ENCODE data around the gene RTN4R.
"Not testable (repeated sequence)": the region's sequence is repeated elsewhere in the genome, so short reads cannot be mapped to it uniquely, and the experiment has no call there.

The RTN4R gene

GRCh38 chr22:20282901-20283673 is 15.0 kb upstream of the RTN4R start:
- H2BK15ac ChIP-seq (ENCODE audit: low read depth, poor library complexity, severe bottlenecking): no peak overlapping the region
- no peak overlapping the region for H3K18ac ChIP-seq (ENCODE audit: low read depth in 1 of 2, low read length in 2 of 2)
- H2BK120ac ChIP-seq (ENCODE audit: low read depth, low read length): no peak overlapping the region
- H2AFZ ChIP-seq (ENCODE audit: low read depth, low read length): no peak overlapping the region
- H3K4me2 ChIP-seq (ENCODE audit: low read length, poor library complexity, severe bottlenecking): no peak overlapping the region
- no peak overlapping the region for H2AK5ac ChIP-seq (ENCODE audit: low read length, severe bottlenecking)
- 85% methylated on average over 15 of the region's 15 CpGs for WGBS
- no peak overlapping the region for H3K27ac ChIP-seq (ENCODE audit: low read length, poor library complexity, severe bottlenecking)
- no peak for DNase-seq
- peaks cover 4% of the 10 kb centered on the region for H3K4me1 ChIP-seq (ENCODE audit: control insufficient read depth, insufficient read depth, low read depth, low read length)
- peaks cover 13 to 15% of the 10 kb centered on the region in 2 experiments for H3K27me3 ChIP-seq (ENCODE audit: control insufficient read depth in 1 of 2, insufficient read depth in 1 of 2, low read length in 2 of 2)
- H4K91ac ChIP-seq (ENCODE audit: low read length): no peak overlapping the region
- H3K36me3 ChIP-seq (ENCODE audit: control insufficient read depth in 1 of 2, insufficient read depth in 2 of 2, low read depth in 1 of 2, low read length in 2 of 2): no peaks in the 10 kb centered on the region
- no peaks in the 10 kb centered on the region for H3K9me3 ChIP-seq (ENCODE audit: control insufficient read depth, low read length)
- H3K79me1 ChIP-seq (replicated peaks; ENCODE audit: low read length, poor library complexity, severe bottlenecking): no peaks in the 10 kb centered on the region
- no peak overlapping the region for H2BK5ac ChIP-seq (ENCODE audit: low read depth, low read length, poor library complexity, severe bottlenecking)
- H4K8ac ChIP-seq (ENCODE audit: low read length): no peak overlapping the region
- H3K4me3 ChIP-seq (ENCODE audit: insufficient read depth in 1 of 2, low read depth in 1 of 2, low read length in 2 of 2): no peak overlapping the region
- H3K9ac ChIP-seq (ENCODE audit: low read length): no peak overlapping the region
- H2BK12ac ChIP-seq (ENCODE audit: low read length in 2 of 2): no peak overlapping the region
- no peak overlapping the region for H3K14ac ChIP-seq (ENCODE audit: low read length in 2 of 2)
- no peak overlapping the region for H3K4ac ChIP-seq (ENCODE audit: low read depth in 1 of 2, low read length in 2 of 2)
- H3K23ac ChIP-seq (ENCODE audit: low read length in 2 of 2): no peak overlapping the region

- Histone ChIP-seq H3K79me1 (replicated peaks; ENCODE audit: low read length, poor library complexity, severe bottlenecking) (no peaks in the 10 kb centered on the region), H3K9me3 (ENCODE audit: control insufficient read depth, low read length) (no peaks in the 10 kb centered on the region), H3K4me3 (ENCODE audit: insufficient read depth in 1 of 2, low read depth in 1 of 2, low read length in 2 of 2) (no peak overlapping the region), H2BK15ac (ENCODE audit: low read depth, poor library complexity, severe bottlenecking) (no peak overlapping the region), H3K27ac (ENCODE audit: low read length, poor library complexity, severe bottlenecking) (no peak overlapping the region), H2BK12ac (ENCODE audit: low read length in 2 of 2) (no peak overlapping the region), H3K27me3 (ENCODE audit: control insufficient read depth in 1 of 2, insufficient read depth in 1 of 2, low read length in 2 of 2) (peaks cover 13 to 14% of the 10 kb centered on the region in 2 experiments), H4K8ac (ENCODE audit: low read length) (no peak overlapping the region), H3K9ac (ENCODE audit: low read length) (no peak overlapping the region), H3K4me2 (ENCODE audit: low read length, poor library complexity, severe bottlenecking) (no peak overlapping the region), H2BK120ac (ENCODE audit: low read depth, low read length) (no peak overlapping the region), H3K4ac (ENCODE audit: low read depth in 1 of 2, low read length in 2 of 2) (no peak overlapping the region), H2AK5ac (ENCODE audit: low read length, severe bottlenecking) (no peak overlapping the region), H3K18ac (ENCODE audit: low read depth in 1 of 2, low read length in 2 of 2) (no peak overlapping the region), H2AFZ (ENCODE audit: low read depth, low read length) (no peak overlapping the region), H3K23ac (ENCODE audit: low read length in 2 of 2) (no peak overlapping the region), H2BK5ac (ENCODE audit: low read depth, low read length, poor library complexity, severe bottlenecking) (no peak overlapping the region), H3K14ac (ENCODE audit: low read length in 2 of 2) (no peak overlapping the region), H4K91ac (ENCODE audit: low read length) (no peak overlapping the region), H3K4me1 (ENCODE audit: control insufficient read depth, insufficient read depth, low read depth, low read length) (peaks cover 4% of the 10 kb centered on the region), H3K36me3 (ENCODE audit: control insufficient read depth in 1 of 2, insufficient read depth in 2 of 2, low read depth in 1 of 2, low read length in 2 of 2) (no peaks in the 10 kb centered on the region)
- DNase-seq: no peak
- 75% methylated on average over 10 of the region's 12 CpGs for WGBS
Observed at GRCh38 chr22:20281891-20282290, 13.8 kb upstream of the RTN4R start.

GRCh38 chr22:20281473-20281872 is 13.4 kb upstream of the RTN4R start:
- H3K18ac ChIP-seq (ENCODE audit: low read depth in 1 of 2, low read length in 2 of 2); H3K36me3 ChIP-seq (ENCODE audit: control insufficient read depth in 1 of 2, insufficient read depth in 2 of 2, low read depth in 1 of 2, low read length in 2 of 2); DNase-seq; H3K4me3 ChIP-seq (ENCODE audit: insufficient read depth in 1 of 2, low read depth in 1 of 2, low read length in 2 of 2); H2BK15ac ChIP-seq (ENCODE audit: low read depth, poor library complexity, severe bottlenecking); H3K4ac ChIP-seq (ENCODE audit: low read depth in 1 of 2, low read length in 2 of 2); H3K27ac ChIP-seq (ENCODE audit: low read length, poor library complexity, severe bottlenecking); H2BK5ac ChIP-seq (ENCODE audit: low read depth, low read length, poor library complexity, severe bottlenecking); H2BK120ac ChIP-seq (ENCODE audit: low read depth, low read length); H3K9me3 ChIP-seq (ENCODE audit: control insufficient read depth, low read length); H4K8ac ChIP-seq (ENCODE audit: low read length); H3K9ac ChIP-seq (ENCODE audit: low read length); H3K23ac ChIP-seq (ENCODE audit: low read length in 2 of 2); H2AFZ ChIP-seq (ENCODE audit: low read depth, low read length); H2BK12ac ChIP-seq (ENCODE audit: low read length in 2 of 2); H3K4me2 ChIP-seq (ENCODE audit: low read length, poor library complexity, severe bottlenecking); H4K91ac ChIP-seq (ENCODE audit: low read length); H2AK5ac ChIP-seq (ENCODE audit: low read length, severe bottlenecking); H3K4me1 ChIP-seq (ENCODE audit: control insufficient read depth, insufficient read depth, low read depth, low read length); H3K14ac ChIP-seq (ENCODE audit: low read length in 2 of 2); H3K79me1 ChIP-seq (replicated peaks; ENCODE audit: low read length, poor library complexity, severe bottlenecking): not testable (repeated sequence)
- peaks cover 13% of the 10 kb centered on the region in 2 experiments for H3K27me3 ChIP-seq (ENCODE audit: control insufficient read depth in 1 of 2, insufficient read depth in 1 of 2, low read length in 2 of 2)
- 63% methylated on average over 4 of the region's 9 CpGs for WGBS

- Histone ChIP-seq H3K4me1 (ENCODE audit: control insufficient read depth, insufficient read depth, low read depth, low read length) (peaks cover 4% of the 10 kb centered on the region), H2BK5ac (ENCODE audit: low read depth, low read length, poor library complexity, severe bottlenecking) (no peak overlapping the region), H3K4ac (ENCODE audit: low read depth in 1 of 2, low read length in 2 of 2) (no peak overlapping the region), H4K91ac (ENCODE audit: low read length) (no peak overlapping the region), H3K23ac (ENCODE audit: low read length in 2 of 2) (no peak overlapping the region), H2BK15ac (ENCODE audit: low read depth, poor library complexity, severe bottlenecking) (no peak overlapping the region), H3K9me3 (ENCODE audit: control insufficient read depth, low read length) (no peaks in the 10 kb centered on the region), H3K18ac (ENCODE audit: low read depth in 1 of 2, low read length in 2 of 2) (no peak overlapping the region), H3K4me3 (ENCODE audit: insufficient read depth in 1 of 2, low read depth in 1 of 2, low read length in 2 of 2) (no peak overlapping the region), H2AFZ (ENCODE audit: low read depth, low read length) (no peak overlapping the region), H4K8ac (ENCODE audit: low read length) (no peak overlapping the region), H3K27ac (ENCODE audit: low read length, poor library complexity, severe bottlenecking) (no peak overlapping the region), H2AK5ac (ENCODE audit: low read length, severe bottlenecking) (no peak overlapping the region), H3K79me1 (replicated peaks; ENCODE audit: low read length, poor library complexity, severe bottlenecking) (no peaks in the 10 kb centered on the region), H2BK12ac (ENCODE audit: low read length in 2 of 2) (no peak overlapping the region), H2BK120ac (ENCODE audit: low read depth, low read length) (no peak overlapping the region), H3K4me2 (ENCODE audit: low read length, poor library complexity, severe bottlenecking) (no peak overlapping the region), H3K27me3 (ENCODE audit: control insufficient read depth in 1 of 2, insufficient read depth in 1 of 2, low read length in 2 of 2) (peaks cover 13% of the 10 kb centered on the region in 2 experiments), H3K36me3 (ENCODE audit: control insufficient read depth in 1 of 2, insufficient read depth in 2 of 2, low read depth in 1 of 2, low read length in 2 of 2) (no peaks in the 10 kb centered on the region), H3K14ac (ENCODE audit: low read length in 2 of 2) (no peak overlapping the region), H3K9ac (ENCODE audit: low read length) (no peak overlapping the region)
- DNase-seq: no peak
- WGBS: 89% methylated on average over 5 of the region's 12 CpGs
Observed at GRCh38 chr22:20280866-20281265, 12.7 kb upstream of the RTN4R start.

Data from mesenchymal stem cell (in vitro differentiated cells and primary cell).